Measurements from ENCODE around the gene FBLN2.

FBLN2 gene

DNA sequence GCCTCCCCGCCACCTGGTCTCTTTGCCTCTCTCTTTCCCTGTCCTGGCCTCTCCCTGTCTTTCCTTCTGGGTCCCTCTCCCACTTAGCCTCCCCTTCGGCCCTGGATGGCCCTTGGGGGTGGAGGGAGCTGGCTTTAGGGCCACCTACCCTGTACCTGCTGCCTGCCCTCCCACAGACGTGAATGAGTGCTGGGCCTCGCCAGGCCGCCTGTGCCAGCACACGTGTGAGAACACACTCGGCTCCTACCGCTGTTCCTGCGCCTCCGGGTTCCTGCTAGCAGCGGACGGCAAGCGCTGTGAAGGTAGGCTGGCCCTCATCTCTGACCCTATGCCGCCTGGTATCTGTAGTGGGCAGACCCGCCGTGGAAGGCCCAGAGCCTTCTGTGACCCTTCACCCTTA lies 80.7 kb downstream of the FBLN2 start:
- no peak for DNase-seq (ENCODE audit: low read depth)
- no peak overlapping the region for H3K4me3 ChIP-seq (ENCODE audit: low read depth, low read length)

DNA sequence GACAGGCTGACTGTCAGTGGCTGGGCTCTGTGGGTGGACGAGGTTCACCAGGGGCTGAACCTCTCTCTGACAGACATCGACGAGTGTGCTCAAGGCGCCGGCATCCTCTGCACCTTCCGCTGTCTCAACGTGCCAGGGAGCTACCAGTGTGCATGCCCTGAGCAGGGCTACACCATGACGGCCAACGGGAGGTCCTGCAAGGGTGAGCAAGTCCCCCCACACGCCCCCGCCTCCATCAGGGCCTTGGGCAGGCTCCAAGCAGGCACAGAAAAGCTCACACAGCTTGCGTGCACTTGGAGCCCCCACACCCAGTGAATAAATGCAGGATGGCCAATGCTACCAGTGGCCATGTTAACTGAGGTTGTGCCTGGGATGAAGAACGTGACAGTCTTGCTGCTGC lies 82.3 kb downstream of the FBLN2 start:
- DNase-seq (ENCODE audit: low read depth) = no peak
- H3K4me3 ChIP-seq (ENCODE audit: low read depth, low read length) = no peak overlapping the region

- no peak for DNase-seq (ENCODE audit: low read depth)
- H3K4me3 ChIP-seq (ENCODE audit: low read depth, low read length) = no peak overlapping the region
Measured at GRCh38 chr3:13633176-13633575, 84.3 kb downstream of the FBLN2 start.

GRCh38 chr3:13634151-13634550 lies 85.2 kb downstream of the FBLN2 start:
- no peak overlapping the region for H3K4me3 ChIP-seq (ENCODE audit: low read depth, low read length)
- DNase-seq (ENCODE audit: low read depth) = no peak

DNA sequence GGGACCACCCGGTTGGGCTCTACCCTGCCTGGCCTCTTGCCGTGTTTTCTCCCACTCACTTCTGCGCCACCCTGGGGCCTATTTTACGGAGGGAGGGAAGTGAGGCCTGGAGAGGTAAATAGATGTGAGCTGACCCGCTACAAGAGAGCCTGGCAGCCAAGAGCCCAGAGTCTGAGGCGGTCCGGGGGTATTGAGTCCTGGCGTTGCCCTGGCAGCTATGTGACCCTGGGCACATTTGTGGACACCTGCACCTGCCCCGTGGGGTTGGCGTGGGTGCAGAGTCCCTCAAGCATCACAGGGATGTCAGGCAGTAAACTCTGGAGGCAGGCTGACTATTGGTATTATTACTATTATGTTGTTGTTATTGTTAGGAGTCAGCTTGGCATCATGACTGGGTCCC lies 85.7 kb downstream of the FBLN2 start:
- no peak overlapping the region for H3K4me3 ChIP-seq (ENCODE audit: low read depth, low read length)
- DNase-seq (ENCODE audit: low read depth) = no peak

DNA sequence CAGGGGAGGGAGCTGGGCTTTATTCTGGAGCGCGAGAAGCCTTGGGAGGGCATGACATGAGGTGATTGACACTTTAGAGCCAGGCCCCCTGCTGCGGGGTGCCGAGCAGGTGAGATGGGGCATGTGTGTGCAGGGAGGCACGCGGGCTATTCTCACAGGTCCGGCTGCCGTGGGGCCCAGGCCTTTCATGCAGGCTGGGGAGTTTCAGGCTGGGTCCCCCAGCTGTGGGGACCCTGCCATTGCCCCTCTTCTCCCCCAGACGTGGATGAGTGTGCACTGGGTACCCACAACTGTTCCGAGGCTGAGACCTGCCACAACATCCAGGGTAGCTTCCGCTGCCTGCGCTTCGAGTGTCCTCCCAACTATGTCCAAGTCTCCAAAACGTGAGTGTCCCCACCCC lies 87.3 kb downstream of the FBLN2 start:
- H3K4me3 ChIP-seq (ENCODE audit: low read depth, low read length) = no peak overlapping the region
- DNase-seq (ENCODE audit: low read depth) = no peak

GRCh38 chr3:13636874-13637273 lies 87.9 kb downstream of the FBLN2 start:
- no peak for DNase-seq (ENCODE audit: low read depth)
- no peak overlapping the region for H3K4me3 ChIP-seq (ENCODE audit: low read depth, low read length)

- H3K4me3 ChIP-seq (ENCODE audit: low read depth, low read length) = no peak overlapping the region
- no peak for DNase-seq (ENCODE audit: low read depth)
Measured at GRCh38 chr3:13637311-13637891, 88.5 kb downstream of the FBLN2 start.

GRCh38 chr3:13637953-13638352 lies 89.0 kb downstream of the FBLN2 start:
- H3K4me3 ChIP-seq (ENCODE audit: low read depth, low read length) = no peak overlapping the region
- no peak for DNase-seq (ENCODE audit: low read depth)

- no peak for DNase-seq (ENCODE audit: low read depth)
- no peak overlapping the region for H3K4me3 ChIP-seq (ENCODE audit: low read depth, low read length)
Measured at GRCh38 chr3:13638927-13639326, 90.0 kb downstream of the FBLN2 start.

GRCh38 chr3:13642597-13642996 lies 93.7 kb downstream of the FBLN2 start:
- H3K4me3 ChIP-seq (ENCODE audit: low read depth, low read length) = no peak overlapping the region
- DNase-seq (ENCODE audit: low read depth) = no peak

GRCh38 chr3:13644341-13645117 lies 95.6 kb downstream of the FBLN2 start:
- no peak for DNase-seq (ENCODE audit: low read depth)
- no peak overlapping the region for H3K4me3 ChIP-seq (ENCODE audit: low read depth, low read length)

- no peak overlapping the region for H3K4me3 ChIP-seq (ENCODE audit: low read depth, low read length)
- no peak for DNase-seq (ENCODE audit: low read depth)
Measured at GRCh38 chr3:13645801-13646637, 97.1 kb downstream of the FBLN2 start.

- DNase-seq (ENCODE audit: low read depth) = no peak
- no peak overlapping the region for H3K4me3 ChIP-seq (ENCODE audit: low read depth, low read length)
Measured at GRCh38 chr3:13647298-13648059, 98.6 kb downstream of the FBLN2 start.

- DNase-seq (ENCODE audit: low read depth) = peak; percentile 26
- H3K4me3 ChIP-seq (ENCODE audit: low read depth, low read length) = no peak overlapping the region
Measured at GRCh38 chr3:13648060-13649001, 99.4 kb downstream of the FBLN2 start.

DNA sequence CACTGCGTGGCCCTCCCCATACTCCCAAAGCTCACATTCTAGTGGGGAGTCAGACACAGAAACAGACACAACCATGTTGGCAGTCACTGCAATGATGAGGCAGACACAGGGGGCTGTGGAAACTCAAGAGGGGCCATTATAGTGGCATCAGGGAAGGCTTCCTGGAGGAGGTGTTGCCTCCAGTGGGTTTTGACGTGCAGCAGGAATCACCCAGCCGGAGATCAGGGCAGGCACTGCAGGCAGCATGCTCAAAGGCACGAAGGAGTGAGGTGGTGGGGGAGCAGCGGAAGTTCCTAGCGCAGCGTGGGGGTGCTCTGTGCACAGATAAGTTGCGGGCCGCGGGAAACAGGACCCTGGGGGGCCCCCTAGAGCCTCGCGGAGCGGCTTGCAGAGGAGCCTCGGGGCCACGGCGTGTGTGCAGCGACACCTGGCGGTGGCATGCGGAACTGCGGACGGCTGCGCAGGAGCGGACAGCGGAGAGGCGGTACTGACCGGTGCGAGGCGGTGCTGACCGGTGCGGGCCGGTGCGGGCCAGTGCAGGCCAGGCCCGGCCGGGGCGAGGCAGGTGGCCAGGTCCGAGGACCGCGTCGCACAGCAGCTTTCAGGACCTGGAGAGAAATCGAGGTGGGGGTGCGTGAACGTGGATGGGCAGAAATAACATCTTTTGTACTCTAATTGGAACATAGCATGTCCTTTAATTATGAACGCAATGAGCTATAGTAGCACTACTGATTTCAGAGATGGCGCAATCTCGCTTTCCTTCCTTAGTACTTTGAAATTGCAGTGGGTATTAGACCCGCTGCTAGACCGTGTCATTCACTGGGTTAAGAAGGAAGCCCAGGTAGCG lies 101.5 kb downstream of the FBLN2 start:
- no peak overlapping the region for H3K4me3 ChIP-seq (ENCODE audit: low read depth, low read length)

DNA sequence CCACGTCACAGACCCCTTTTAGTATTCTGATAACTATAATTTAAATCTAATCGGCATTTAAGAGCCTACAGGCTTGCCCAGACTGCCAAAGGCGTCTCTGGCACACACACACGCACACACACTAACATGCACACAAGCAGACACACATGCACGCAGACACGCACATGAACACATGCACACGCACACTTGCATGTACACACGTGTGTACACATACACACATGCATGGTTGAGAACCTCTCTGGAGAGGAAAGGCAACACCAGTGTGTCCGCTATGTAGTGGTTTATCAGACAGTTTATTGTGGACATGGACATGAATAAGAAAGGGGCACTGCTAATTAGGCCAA lies 102.1 kb downstream of the FBLN2 start:
- H3K4me3 ChIP-seq (ENCODE audit: low read depth, low read length) = no peak overlapping the region

More for the DNA sequence above, 101.5 kb downstream of the FBLN2 start:
- no peak for DNase-seq (ENCODE audit: low read depth)

More for the DNA sequence above, 102.1 kb downstream of the FBLN2 start:
- DNase-seq (ENCODE audit: low read depth) = no peak

Measured in skeletal muscle cell (primary cell).